Transverse colon (tissue), 4 donors: ENCODE measurements around the gene CLDN14. TPM values are rescaled to one million over a fixed set of nuclear protein-coding genes. Genes with fewer than 3 reads are reported as not detected.
"Not testable (repeated sequence)": the region's sequence is repeated elsewhere in the genome, so short reads cannot be mapped to it uniquely, and the experiment has no call there.

Experiments used
- DNase-seq: peaks from one replicate; pipeline ENCODE4 v3.0.0-alpha.2; 2019
- H3K27ac ChIP-seq, 4 donors: fragments of 200-600 bp; sonication (generic); 2 replicates each; pipeline ENCODE4 v1.5.1; 2016 to 2018; ENCODE audit warnings: inconsistent platforms in 4 of 4
- H3K27me3 ChIP-seq: fragments of 200-600 bp; sonication (generic); 2 replicates; pipeline ENCODE4 v1.5.1; 2017; ENCODE audit warnings: inconsistent platforms
- H3K36me3 ChIP-seq, 4 donors: fragments of 200-600 bp; sonication (generic); 2 replicates each; pipeline ENCODE4 v1.5.1; 2017 to 2019; ENCODE audit warnings: inconsistent platforms in 4 of 4
- H3K4me1 ChIP-seq, 4 donors: fragments of 200-600 bp; sonication (generic); 2 replicates each; pipeline ENCODE4 v1.5.1; 2017 to 2020; ENCODE audit warnings: inconsistent platforms in 4 of 4
- H3K4me3 ChIP-seq, 4 donors: fragments of 200-600 bp; sonication (generic); 1 replicate in 1 of 4; 2 replicates in 3 of 4; pipeline versions ENCODE4 v1.5.1 to v1.6.1; 2017 to 2019; ENCODE audit warnings: inconsistent platforms in 4 of 4
- H3K9me3 ChIP-seq, 2 donors: fragments of 200-600 bp; sonication (generic); 2 replicates each; pipeline ENCODE4 v1.5.1; 2017 to 2019; ENCODE audit warnings: inconsistent platforms in 2 of 2
- EP300 ChIP-seq: sonication (generic); formaldehyde crosslinking; IDR thresholded peaks from one replicate; pipeline ENCODE4 v1.6.1; 2017; ENCODE audit warnings: antibody characterized with exemption, low read depth
- POLR2A ChIP-seq: fragments of 450-650 bp; IDR thresholded peaks from one replicate; pipeline ENCODE4 v1.6.1; 2016; ENCODE audit warnings: antibody characterized with exemption, mild to moderate bottlenecking, moderate library complexity
- POLR2AphosphoS5 ChIP-seq, 3 donors: sonication (generic); formaldehyde crosslinking; IDR thresholded peaks; one replicate each; pipeline ENCODE4 v1.6.1; 2016; ENCODE audit warnings: antibody characterized with exemption in 3 of 3
- WGBS, 2 donors: methylation state at CpG; one replicate each; pipeline ENCODE4 v1.1.5; 2018; ENCODE audit warnings: low coverage in 1 of 2; 5-methylcytosine and 5-hydroxymethylcytosine counted together
- in situ Hi-C, 4 donors: fragments of 200-750 bp; cut with MboI; loops; one replicate each; pipeline versions ENCODE4 v1.15.0 to v1.15.1; 2017; ENCODE audit warnings: low sequenced_read_pairs in 3 of 4, low pct_ligation_motif_present in 1 of 4, low pct_unique_long_range_greater_than_20kb in 1 of 4
- intact Hi-C: fragments of 100-400 bp; cut with DNase I; formaldehyde crosslinking; loops from one replicate; pipeline ENCODE4 v1.15.1; 2023; ENCODE audit warnings: low total_unique reads
- total RNA-seq, 4 donors: library from RNA; depleted of rRNA; stranded (reverse); fragments of >200 nt; gene quantifications; one replicate each; pipeline ENCODE4 v1.1.0, GENCODE V29; 2016
- TF ChIP-seq, protein P1 (sequence below), 5 experiments: fragments of 200-600 bp in 3 of 5; fragments of 450-650 bp in 2 of 5; sonication (generic) in 3 of 5; IDR thresholded peaks; 1 replicate in 2 of 5; 2 replicates in 3 of 5; pipeline ENCODE4 v1.5.1; 2016 to 2017; ENCODE audit warnings: antibody characterized with exemption in 5 of 5, inconsistent platforms in 3 of 5, mild to moderate bottlenecking in 2 of 5, moderate library complexity in 1 of 5

Gene CLDN14
- total RNA-seq, 4 donors from 2014 or later = not detected

DNA sequence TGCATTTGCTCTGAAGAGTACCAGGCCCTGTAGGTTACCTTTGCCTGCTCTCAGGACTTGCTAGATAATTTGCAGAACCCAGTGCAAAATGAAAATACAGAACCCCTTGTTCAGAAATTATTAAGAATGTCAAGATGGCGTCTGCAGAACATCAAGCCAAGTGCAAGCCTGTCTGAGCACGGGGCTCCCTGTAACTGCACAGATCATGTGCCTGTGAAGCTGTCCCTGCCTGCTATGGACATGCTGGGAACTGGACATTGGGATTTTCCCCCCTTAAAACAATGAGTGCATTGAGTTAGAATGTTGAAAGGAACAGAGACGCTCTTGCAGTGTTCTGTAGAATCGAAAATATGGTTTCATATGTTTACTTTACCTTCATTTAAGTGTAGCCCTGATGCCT, 2.9 kb downstream of the CLDN14 start:
- intact Hi-C loops (no loop called here), in situ Hi-C loops (no loop called here)
- Histone ChIP-seq H3K36me3 (no peaks in the 10 kb centered on the region), H3K9me3 (no peaks in the 10 kb centered on the region), H3K27me3 (no peaks in the 10 kb centered on the region), H3K4me1 (no peaks in the 10 kb centered on the region), H3K4me3 (no peak overlapping the region), H3K27ac (no peak overlapping the region)
- WGBS, 2 donors = 40 to 68% methylated on average over 1 to 4 of the region's 4 CpGs
- no peak for DNase-seq
- TF ChIP-seq POLR2AphosphoS5 (IDR thresholded peaks at IDR 0.05) (no peak), EP300 (no peak), POLR2A (no peak)
- TF ChIP-seq, protein P1, sequence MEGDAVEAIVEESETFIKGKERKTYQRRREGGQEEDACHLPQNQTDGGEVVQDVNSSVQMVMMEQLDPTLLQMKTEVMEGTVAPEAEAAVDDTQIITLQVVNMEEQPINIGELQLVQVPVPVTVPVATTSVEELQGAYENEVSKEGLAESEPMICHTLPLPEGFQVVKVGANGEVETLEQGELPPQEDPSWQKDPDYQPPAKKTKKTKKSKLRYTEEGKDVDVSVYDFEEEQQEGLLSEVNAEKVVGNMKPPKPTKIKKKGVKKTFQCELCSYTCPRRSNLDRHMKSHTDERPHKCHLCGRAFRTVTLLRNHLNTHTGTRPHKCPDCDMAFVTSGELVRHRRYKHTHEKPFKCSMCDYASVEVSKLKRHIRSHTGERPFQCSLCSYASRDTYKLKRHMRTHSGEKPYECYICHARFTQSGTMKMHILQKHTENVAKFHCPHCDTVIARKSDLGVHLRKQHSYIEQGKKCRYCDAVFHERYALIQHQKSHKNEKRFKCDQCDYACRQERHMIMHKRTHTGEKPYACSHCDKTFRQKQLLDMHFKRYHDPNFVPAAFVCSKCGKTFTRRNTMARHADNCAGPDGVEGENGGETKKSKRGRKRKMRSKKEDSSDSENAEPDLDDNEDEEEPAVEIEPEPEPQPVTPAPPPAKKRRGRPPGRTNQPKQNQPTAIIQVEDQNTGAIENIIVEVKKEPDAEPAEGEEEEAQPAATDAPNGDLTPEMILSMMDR (IDR thresholded peaks at IDR 0.05) = no peak

GRCh38 chr21:36476541-36476940, 3.4 kb downstream of the CLDN14 start:
- WGBS, 2 donors = 90% methylated on average over 5 of the region's 5 CpGs; no CpG with 5 or more reads in 1 of the 2 donors
- H3K9me3 ChIP-seq, H3K27ac ChIP-seq, H3K27me3 ChIP-seq, H3K4me1 ChIP-seq, DNase-seq, intact Hi-C loops, H3K36me3 ChIP-seq, H3K4me3 ChIP-seq, in situ Hi-C loops: not testable (repeated sequence)

DNA sequence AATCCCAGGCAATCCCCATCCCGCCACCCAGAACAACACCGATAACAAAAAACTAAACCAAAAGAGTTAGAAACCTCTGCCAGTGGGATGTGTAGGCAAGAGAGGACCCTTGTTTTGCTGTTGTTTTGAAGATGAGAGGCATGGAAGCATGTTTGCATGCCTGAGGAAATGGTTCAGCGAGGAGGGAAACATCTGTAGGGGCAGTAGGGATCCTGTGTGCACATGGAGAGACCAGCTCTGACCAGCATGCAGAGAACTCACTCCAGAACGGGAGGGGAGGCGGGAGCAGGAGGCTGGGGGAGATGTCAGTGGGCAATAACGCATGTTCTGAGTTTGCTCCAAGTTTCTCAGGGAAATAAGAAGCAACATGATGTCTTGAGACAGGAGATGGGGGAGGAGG, 5.3 kb downstream of the CLDN14 start:
- WGBS, 2 donors = 83 to 93% methylated on average over 3 to 6 of the region's 6 CpGs
- no peak overlapping the region for H3K27ac ChIP-seq
- H3K36me3 ChIP-seq = no peaks in the 10 kb centered on the region
- DNase-seq = no peak
- intact Hi-C loops = no loop called here
- no peak overlapping the region for H3K4me3 ChIP-seq
- H3K9me3 ChIP-seq = no peaks in the 10 kb centered on the region
- peaks cover 0 to 6% (median 0%) of the 10 kb centered on the region in 4 donors for H3K4me1 ChIP-seq
- in situ Hi-C loops = no loop called here
- H3K27me3 ChIP-seq = no peaks in the 10 kb centered on the region
- no peak for TF ChIP-seq POLR2AphosphoS5 (IDR thresholded peaks at IDR 0.05)
- TF ChIP-seq POLR2A = no peak
- no peak for TF ChIP-seq EP300
- TF ChIP-seq, protein P1 (IDR thresholded peaks at IDR 0.05) = no peak

- H3K27me3 ChIP-seq = no peaks in the 10 kb centered on the region
- no peak for TF ChIP-seq POLR2AphosphoS5 (IDR thresholded peaks at IDR 0.05)
- TF ChIP-seq, protein P1 (IDR thresholded peaks at IDR 0.05) = no peak
- TF ChIP-seq POLR2A = no peak
- no peak for TF ChIP-seq EP300
- in situ Hi-C loops (no loop called here), intact Hi-C loops (no loop called here)
- no peak overlapping the region for H3K27ac ChIP-seq
- WGBS, 2 donors = 80 to 100% methylated on average over 1 of the region's 1 CpG
- H3K36me3 ChIP-seq = no peaks in the 10 kb centered on the region
- H3K4me3 ChIP-seq = no peak overlapping the region
- no peaks in the 10 kb centered on the region for H3K9me3 ChIP-seq
- peaks cover 0 to 6% (median 0%) of the 10 kb centered on the region in 4 donors for H3K4me1 ChIP-seq
- no peak for DNase-seq
Observed at GRCh38 chr21:36473203-36473602, 6.7 kb downstream of the CLDN14 start.

DNA sequence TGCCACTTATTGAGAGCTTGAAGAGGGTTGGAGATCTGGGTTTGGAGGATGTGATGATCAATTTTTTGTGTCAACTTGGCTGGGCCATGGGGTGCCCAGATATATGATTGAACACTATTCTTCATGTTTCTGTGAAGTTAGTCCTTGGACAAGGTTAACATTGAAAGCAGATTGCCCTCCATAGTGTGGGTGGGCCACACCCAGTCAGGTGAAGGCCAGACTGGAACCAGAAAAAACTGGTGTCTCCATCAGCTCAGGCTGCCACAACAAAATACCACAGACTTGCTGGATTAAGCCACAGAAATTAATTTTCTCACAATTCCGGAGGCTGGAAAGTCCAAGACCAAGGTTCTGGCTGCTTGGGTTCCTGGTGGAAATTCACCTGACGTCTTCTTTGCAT, 7.5 kb downstream of the CLDN14 start:
- no peak for DNase-seq
- intact Hi-C loops = no loop called here

More for the DNA sequence above, 7.5 kb downstream of the CLDN14 start:
- no peak overlapping the region for H3K27ac ChIP-seq
- H3K4me3 ChIP-seq = no peak overlapping the region
- H3K27me3 ChIP-seq = no peaks in the 10 kb centered on the region
- in situ Hi-C loops = no loop called here
- no peaks in the 10 kb centered on the region for H3K36me3 ChIP-seq
- H3K4me1 ChIP-seq = peaks cover 0 to 6% (median 0%) of the 10 kb centered on the region in 4 donors
- TF ChIP-seq EP300 (no peak), POLR2A (no peak), POLR2AphosphoS5 (IDR thresholded peaks at IDR 0.05) (no peak)
- TF ChIP-seq, protein P1 (IDR thresholded peaks at IDR 0.05) = no peak
- WGBS, 2 donors = 83 to 100% methylated on average over 2 of the region's 2 CpGs
- H3K9me3 ChIP-seq = no peaks in the 10 kb centered on the region
